ENCODE measurements around the gene MPPED1.

MPPED1 gene, protein sequence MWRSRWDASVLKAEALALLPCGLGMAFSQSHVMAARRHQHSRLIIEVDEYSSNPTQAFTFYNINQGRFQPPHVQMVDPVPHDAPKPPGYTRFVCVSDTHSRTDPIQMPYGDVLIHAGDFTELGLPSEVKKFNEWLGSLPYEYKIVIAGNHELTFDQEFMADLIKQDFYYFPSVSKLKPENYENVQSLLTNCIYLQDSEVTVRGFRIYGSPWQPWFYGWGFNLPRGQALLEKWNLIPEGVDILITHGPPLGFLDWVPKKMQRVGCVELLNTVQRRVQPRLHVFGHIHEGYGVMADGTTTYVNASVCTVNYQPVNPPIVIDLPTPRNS

DNA sequence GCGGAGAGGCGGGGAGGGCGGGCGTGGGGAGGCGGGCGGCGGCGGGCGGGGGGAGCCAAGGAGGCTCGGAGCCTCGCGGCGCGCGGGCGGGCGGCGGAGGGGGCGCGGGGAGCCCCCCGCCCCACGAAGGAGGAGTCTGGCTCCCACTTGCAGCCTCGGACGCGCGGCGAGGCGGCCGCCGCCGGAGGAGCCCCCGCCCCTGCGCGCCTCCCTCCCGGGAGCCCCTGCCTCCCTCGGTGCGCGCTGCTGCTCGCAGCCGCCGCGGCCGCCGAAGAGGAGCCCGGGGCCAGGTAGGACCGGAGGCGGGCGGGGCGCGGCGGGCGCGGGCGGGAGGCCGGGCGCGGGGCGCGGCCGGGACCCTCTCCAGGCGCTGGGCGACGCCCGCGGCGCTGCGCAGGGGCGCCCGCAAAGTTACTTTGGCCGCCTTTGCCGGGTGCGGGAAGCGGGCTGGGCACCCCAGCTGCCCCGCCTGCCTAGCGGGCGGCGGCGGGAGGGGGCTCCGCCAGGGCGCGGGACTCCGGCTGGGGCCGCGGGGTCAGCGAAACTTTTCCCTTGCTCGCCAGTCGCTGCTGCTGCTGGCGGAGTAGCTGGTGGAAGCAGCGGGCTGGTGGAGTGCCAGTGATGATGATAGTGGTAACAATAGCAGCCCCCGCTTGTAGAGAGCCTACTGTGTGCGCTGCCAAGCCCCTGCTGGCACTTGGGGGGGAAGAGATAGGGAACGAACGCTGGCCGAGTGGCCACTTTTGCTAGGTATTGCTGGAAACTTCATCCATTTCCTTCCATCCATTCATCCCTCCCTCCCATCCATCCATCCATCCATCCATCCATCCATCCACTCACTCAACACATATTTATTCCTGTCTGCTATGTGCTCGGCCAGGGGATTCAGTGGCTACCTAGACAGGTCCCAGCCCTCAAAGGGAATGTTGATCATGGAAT is at the start of gene MPPED1:
Gene MPPED1, plus strand, starts transcription at position 146 of the 939 bp plus-strand sequence. CDS start 12,972 bp downstream, outside the sequence.
- no peak for DNase-seq

DNA sequence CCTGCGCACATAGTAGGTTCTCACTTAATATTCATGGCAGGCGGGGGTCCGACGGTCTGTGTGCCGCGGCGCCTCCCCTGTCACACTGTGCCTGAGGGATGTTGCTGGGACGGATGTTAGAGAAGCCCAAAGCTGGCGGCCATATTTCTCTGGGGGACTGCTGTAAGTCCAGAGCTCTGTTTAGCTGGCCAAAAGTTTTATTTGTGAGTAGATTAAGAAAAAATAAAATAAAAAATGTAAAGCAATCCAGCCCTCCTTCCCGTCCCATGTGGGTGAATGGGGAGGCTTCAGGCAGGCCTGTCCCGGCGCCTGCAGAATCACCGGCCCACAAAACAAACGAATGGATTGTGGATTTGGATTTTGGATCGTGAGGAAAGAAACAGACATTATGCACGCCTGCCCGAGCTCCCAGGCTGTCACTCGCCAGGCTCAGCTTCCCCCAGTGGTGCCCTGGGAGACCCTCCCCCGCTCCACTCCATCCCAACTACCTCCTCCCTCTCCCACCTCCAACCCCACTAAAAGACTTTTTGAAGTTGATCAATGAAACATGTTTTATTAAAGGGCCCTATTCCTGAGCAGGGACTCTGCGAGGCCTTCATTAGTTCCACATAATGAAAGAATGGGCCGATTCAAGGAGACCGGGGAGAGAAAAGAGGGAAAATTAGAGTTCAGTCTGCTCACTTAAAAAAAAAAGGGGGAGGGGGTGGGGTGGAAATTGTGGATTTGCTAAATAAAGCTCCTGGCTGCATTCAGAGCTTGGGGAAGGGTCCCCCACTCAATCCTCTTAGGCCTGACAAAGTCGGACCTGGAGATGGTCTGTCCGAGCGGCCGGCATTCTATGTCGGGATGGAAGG is 48.3 kb upstream of the MPPED1 start:
- no peak for DNase-seq

DNA sequence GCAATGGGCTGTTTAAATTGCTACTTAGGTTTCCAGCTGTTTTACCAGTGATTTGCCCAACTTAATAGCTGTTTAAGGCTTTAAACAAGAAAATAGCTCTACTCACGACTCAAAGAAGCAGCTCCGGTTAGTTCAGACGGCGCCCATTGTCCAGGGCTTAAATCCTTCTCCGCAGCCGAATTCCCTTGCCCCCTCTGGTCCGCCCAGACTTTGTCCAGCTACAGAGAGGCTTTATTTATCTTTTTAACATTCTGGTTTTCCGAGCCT is 47.7 kb upstream of the MPPED1 start:
- no peak for DNase-seq

DNA sequence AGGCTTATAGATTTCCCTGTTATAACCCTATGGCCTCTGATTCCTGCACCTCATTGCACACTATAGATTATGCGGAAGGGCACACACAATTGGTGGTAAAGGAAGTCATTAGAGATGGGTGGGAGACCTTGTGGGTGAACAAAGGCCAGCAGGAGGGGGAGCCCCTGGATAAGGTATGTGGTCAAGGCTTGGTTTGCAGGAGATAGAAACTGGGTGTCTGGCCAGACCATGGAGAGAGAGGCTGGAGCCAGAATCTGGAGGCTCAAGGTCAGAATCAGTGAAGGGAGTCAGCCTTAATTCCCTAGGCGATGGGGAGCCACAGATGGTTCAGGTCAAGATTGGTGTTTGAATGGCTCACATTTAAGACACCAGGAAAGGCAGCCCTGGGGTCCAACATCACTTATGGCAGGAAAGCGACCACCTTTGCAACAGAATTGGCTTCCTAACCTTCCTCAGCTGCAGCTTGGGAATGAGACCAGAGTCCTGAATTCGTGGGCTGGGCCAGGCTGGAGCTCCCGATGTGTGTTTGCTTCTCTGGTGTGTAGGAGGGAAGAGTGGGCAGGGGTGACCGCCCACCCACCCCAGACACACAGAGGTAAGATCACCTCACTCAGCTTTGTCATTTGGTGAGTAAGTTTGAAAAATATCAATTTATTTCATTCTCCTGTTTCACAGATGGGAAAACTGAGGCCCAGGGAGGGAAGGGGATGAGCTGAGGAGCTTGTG is 45.9 kb upstream of the MPPED1 start:
- no peak for DNase-seq

DNA sequence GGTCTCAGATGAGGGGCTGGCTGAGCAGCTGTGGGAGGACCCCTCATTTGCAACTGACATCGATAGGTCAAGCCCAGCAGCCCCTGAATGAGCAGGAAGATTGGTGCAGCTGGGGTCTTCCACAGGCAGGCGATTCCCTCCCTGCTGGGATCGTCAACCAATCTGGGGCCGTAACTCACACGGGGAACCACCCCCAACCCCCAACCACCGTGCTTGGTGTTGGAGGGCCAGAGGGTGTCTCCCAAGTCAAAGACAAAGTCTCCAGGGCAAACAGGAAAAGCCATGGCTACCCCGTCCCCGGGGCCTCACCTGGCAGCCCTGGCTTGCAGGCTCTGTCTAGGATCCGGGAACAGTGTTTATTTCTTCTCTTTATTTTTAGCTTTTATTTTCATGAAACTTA is 41.8 kb upstream of the MPPED1 start:
- no peak for DNase-seq

DNA sequence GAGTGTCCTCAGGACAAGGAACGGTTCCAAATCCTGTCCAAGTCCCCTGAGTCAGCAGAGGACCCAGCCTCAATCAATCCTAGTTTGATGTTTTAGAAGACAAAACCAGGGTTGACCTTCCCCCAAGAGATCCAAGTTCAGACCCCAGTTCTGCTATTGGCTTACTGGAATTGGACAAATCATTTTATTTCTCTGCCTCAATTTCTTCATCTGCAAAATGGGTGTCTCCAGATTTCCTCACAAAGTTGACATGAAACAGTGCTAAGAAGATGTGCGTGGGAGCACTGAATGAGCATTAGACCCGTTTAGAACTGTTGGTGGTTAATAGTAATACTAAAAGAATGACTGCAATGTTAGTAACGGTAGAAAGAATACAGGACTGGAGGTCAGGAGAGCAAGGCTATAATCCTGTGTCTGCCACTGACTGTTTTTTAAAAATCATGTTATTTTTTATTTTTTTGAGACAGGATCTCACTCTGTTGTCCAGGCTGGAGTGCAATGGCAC is 35.8 kb upstream of the MPPED1 start:
- DNase-seq, result no peak

DNA sequence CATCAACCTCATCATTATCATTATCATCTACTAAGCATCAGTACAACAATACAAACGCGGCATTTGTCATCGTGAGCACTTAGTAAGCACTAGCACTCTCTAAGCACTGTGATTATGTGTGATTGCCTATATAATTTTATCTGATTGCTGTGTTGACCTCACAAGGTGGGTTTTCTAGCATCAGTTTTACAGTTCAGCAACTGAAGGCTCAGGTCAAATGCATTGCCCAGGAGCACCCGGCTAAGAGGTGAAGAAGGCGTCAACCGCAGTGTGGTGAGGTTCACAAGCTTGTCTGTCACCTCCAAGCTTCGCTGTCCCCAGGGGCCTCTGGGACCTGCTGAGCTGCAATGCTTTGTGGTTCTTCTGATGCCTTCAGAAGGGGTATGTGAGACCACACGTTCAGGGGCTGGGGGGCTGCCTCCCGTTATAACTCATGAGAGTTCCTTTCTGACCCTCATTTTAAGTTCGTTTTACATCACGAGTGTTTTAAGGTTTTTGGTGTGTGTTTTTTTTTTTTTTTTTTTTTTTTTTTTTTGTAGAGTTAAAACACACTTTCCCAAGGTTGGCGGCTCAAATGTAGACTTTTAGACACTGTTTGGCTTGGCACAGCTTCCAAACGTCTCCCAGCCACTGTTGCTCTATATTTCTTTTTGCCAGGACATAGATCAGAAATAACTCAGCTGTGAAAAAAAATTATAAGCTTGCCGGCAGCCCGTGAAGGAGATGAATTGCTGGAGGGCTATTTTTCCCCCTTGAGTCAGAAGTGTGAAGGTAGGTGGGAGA is 34.9 kb upstream of the MPPED1 start:
- DNase-seq, result no peak

DNA sequence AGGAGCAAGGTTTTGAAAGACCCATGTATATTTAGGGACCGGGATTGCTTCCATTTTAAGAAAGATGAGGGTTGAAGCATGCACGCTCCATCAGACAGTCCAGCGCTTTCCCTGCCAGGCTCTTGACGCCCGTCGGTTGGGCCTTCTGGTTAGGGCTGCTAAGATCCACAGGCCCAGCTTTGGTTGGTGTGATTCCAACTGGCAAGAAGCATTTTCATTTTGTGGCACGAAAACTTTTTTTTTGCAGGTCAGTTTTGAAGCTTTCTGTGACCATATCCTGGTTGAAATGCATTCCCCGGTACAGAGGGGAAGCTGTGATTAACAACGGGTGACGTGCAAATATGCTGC is 34.3 kb upstream of the MPPED1 start:
- DNase-seq, result no peak

DNA sequence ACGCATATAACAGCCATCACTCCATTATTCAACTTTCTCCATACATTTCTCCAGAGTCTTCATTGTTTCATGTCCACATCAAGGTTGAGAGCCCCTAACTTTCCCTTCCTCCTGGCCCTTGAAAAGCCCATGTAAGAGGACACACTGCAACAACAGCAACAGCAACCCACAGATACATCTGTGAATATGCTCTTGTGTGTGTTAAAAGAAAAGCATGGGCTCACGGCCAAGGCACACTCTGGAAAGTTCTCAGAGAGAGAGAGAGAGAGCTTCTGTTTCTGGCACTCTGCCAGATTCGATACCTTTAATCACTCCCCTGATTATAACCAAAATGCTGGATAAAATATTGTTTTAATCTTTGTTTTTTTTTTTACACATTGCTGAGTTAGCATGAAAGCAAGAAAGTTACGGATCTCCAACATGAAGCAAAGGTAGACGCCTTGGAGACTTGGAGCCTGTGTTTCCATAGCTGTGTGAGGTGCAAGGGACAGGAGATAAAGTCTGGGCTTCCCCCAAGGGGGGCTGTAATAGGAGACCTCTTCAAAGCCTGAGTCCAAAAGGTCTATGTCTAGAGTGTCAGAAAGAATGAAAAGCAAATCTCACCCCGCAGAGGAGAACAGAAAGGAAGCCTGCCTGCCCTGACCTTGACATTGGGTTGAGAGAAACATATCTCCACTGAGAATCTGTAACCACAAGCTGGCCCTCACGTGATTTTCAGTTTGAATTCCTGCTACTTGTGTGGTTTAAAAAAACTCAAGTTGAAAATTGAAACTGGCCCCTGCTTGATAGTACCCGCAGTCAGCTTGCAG is 33.7 kb upstream of the MPPED1 start:
- peak in 2 of 3 donors; percentile 20 to 27 for DNase-seq

DNA sequence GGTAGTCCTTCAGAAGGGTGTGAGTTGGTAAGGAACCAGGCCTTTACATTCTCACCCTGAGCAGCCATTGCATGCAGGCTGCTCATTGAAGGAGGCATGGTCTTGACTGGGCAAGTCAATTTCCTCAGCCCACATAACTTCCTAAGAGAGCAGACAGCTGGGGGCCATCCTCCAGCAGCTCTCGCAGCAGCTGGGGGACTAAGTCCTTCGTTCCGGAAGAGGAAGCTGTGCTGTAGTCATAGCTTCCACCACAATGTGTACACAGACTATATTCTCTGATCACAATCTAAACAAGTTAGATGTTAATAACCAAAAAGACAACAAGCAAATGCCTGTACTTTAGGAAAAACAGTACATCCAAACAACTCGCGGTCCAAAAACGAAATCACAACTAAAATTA is 30.1 kb upstream of the MPPED1 start:
- DNase-seq, result peak; percentile 20 to 29 (median 21)

DNA sequence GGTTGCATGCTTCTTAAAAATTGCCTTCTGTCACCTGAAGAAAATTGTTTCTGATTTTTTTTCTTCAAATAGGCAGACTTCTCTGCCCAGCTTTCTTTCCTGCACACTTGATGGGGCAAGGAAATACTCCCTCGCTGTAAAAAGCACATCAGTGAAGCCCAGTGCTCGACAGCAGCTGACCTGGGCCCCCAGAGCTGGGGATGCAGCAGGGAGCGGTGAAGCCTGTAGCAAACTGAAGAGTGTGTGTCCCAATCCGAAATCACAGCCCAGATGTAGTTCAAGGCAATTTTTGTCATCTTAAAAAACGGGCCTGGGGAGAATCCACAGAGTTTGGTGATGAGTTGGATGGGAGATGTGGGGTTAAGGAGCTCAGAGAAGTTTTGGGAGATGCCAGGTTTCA is 27.0 kb upstream of the MPPED1 start:
- DNase-seq, result no peak

DNA sequence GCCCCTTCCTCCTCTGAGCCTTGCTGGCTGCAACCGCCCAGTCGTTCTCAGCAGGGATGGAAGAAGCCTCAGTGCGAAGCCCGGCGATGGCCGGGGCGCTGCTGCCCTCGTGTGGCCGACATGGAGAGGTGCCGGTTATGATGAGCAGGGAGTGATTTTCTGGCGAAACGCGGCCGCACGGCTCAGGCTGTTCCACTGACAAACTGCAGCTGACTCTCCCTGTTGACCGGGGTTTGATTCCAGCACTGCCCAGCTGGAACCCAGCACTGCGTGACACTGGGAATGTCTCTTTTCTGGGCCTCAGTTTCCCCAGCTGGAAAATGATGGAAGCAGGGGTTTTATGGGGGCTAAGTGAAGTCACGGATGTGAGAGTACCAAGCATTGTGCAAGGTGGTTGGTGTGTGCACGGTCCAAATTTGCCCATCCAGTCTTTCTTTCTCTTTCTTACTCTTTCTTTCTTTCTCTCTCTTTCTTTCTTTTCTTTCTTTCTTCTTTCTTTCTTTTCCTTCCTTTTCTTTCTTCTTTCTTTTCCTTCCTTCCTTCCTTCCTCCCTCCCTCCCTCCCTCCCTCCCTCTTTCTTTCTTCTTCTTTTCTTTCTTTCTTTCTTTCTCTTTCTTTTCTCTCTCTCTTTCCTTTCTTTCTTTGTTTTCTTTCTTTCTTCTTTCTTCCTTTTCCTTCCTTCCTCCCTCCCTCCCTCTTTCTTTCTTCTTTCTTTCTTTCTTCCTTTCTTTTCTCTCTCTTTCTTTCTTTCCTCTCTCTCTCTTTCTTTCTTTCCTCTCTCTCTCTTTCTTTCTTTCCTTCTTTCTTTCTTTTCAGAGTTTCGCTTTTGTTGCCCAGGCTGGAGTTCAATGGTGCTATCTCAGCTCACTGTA is 25.8 kb upstream of the MPPED1 start:
- DNase-seq, result peak; percentile 79 to 89 (median 89)

DNA sequence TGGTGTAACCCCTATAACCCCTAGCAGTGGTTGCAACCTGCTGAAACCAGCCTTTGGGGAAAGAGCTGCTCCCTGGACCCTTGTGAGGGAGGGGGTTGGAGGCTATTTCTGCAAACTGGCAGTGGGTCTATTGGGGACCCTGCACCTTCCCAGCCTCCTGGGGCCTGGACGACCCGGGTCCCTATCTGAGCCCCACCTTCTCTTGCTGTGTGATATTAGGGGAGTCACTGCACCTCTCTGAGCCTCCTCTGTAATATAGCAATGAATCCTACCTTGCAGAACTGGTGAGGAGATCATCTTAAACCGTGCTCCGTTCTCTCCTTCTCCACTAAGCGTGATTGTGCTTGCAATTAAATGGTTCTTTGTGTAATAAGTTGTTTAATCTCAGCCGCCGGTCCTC is 24.0 kb upstream of the MPPED1 start:
- DNase-seq, result no peak

DNA sequence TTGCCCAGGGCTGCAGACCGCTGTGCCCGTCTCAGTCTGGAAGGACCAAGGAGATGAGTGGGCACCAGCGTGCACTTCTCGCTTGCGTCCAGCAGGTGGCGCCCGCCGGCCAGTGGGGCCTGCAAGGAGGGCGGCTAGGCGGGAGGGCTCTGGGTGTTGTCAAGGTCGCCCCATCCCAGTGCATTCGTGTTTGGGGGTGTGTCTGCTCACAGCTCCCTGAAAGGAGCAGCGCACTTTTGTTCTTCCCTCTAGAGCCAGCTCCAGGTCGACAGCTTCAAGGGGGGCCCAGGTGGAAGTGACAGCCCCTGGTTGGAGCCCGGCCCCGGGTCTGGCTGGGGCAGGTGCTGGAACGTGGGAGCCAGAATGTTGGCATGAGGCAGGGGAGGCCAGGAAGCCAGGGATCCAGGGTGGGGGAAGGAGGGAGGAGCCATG is 23.4 kb upstream of the MPPED1 start:
- peak; percentile 77 to 81 (median 81) for DNase-seq

DNA sequence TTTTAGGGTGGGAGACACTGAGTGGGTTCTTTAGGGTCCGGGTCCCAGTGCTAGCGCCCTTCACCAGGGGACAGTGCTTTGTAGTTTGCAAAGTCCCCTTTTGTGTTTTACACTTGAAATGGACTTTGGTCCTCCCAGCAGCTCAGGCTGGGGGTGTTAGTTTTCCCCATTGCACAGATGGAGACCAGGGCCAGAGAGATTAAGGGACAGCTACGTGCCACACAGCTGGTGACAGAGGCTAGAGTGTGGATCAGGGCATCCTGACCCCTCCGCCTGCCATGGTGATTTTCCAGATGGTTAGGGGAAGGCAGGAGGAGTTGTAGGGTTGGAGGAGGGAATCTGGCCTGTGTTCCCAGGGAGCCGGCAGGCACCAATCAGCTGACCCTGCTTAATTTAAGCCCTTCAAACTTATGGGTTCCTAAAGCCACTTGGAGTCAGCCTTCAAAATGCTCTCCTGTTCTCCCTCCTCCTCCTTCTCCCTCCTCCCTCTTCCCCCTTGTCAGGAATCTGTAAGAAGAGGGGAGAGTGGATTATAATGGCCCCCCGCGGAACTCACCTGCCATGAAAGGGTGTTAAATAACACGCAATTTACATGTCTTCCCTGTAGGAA is 22.5 kb upstream of the MPPED1 start:
- DNase-seq, result no peak

DNA sequence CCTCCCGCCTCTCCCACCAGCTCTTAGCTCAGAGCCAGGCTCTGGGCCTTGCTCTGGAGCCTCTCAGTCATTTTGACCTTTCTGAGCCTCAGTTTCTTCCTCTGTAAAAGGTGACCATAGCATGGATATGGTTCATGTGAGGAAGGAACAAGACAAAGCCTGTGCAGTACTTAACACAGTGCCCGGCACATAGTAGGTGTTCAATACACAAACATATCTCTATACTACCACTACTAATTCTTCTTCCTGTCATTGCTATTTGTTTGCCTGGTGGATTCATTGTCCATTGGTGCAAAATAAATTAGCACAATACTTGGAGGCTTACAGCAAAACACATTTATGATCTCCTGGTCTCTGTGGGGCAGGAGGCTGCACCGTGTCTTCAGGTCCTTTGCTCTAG is 21.6 kb upstream of the MPPED1 start:
- DNase-seq, result no peak

DNA sequence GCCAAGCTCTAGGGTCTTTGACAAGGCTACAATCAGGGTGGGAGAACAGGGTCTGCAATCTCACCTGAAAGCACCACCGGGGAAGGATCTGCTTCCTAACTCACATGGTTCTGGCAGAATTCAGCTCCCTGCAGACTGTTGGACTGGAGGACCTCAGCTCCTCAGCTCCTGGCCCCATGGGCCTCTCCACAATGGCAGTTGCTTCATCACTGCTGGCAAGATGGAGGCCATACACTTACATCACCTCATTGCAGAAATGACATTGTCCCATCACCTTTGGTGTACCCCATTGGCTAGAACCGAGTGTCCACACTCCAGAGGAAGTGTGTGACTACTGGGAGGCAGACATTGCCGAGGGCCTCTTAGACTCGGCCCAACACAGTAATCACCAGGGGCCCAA is 20.9 kb upstream of the MPPED1 start:
- DNase-seq, result no peak

DNA sequence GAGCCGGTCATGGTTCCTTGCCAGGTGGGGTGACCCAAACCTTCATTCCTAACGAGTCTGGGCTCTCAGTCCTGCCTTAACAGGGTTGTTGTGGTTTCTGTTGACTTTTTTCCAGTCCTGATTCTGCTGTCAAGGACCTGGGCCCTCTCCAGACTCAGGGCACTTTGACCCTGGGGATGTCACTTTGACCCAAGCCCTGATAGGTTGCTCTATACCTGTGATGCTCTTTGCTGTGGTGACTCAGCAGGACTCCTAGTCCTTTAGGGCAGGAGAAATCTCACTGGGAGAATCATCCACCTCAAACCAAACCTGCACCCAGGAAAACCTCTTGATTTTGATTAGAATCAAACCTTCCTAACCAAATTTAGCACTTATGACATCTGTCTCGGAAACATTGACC is 20.5 kb upstream of the MPPED1 start:
- no peak for DNase-seq

DNA sequence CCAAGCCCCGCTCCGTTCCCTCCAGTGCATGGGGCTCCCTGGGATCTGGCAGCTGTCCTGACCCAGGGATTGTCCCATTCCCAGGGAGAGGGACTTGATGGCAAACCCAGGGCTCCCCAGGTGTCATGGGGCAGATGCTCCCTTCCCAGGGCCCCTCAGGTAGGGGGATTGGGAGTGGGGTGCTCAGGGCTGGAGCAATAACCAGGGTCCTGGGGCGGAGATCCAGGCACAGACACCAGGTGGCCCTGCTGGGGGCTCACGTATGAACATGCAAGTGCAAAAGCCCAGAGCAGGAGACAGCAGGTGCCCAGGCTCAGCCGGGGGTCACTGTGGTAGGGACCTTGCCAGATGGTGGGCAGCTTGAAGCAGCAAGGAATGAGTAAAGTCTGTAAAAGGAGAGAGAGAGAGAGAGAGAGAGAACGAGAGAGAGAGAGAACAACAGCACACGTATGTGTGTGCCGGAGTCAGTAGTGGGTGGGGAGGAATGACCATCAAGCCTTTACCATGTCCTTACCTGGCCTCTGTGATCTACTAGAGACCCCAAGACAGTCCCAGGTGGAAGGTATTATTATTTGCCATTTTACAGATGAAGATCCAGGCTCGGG is 19.3 kb upstream of the MPPED1 start:
- no peak for DNase-seq
